Fibroblast of pulmonary artery (primary cell): Measurements from ENCODE around the gene APOBEC3C.
"Not testable (repeated sequence)": the region's sequence is repeated elsewhere in the genome, so short reads cannot be mapped to it uniquely, and the experiment has no call there.

Experiments
- DNase-seq: peaks from one replicate; pipeline ENCODE4 v3.0.0-alpha.2; 2010; ENCODE audit warnings: low read depth
- H3K4me3 ChIP-seq: replicated peaks from 2 replicates; pipeline ENCODE4 v1.5.1; 2011; ENCODE audit warnings: low read depth, mild to moderate bottlenecking, control low read depth, low read length, moderate library complexity
- CTCF ChIP-seq: IDR thresholded peaks from 2 replicates; pipeline ENCODE4 v1.5.1; 2011; ENCODE audit warnings: mild to moderate bottlenecking, control low read depth, low read length, inconsistent platforms; ENCODE audit errors: missing control alignments

APOBEC3C gene

GRCh38 chr22:38973289-38974169 lies 40.5 kb upstream of the APOBEC3C start:
- peak; percentile 69 for TF ChIP-seq CTCF
- peak; percentile 19 for DNase-seq
- H3K4me3 ChIP-seq: no peak overlapping the region

- H3K4me3 ChIP-seq: no peak overlapping the region
- no peak for TF ChIP-seq CTCF
- no peak for DNase-seq
These were observed 39.8 kb upstream of the APOBEC3C start for GRCh38 chr22:38974170-38974825.

GRCh38 chr22:38974826-38975175 lies 39.3 kb upstream of the APOBEC3C start:
- H3K4me3 ChIP-seq: no peak overlapping the region
- DNase-seq: no peak
- no peak for TF ChIP-seq CTCF

- not testable (repeated sequence) for DNase-seq, H3K4me3 ChIP-seq
These were observed 36.8 kb upstream of the APOBEC3C start for GRCh38 chr22:38977289-38977688.

- not testable (repeated sequence) for DNase-seq, H3K4me3 ChIP-seq
These were observed 33.5 kb upstream of the APOBEC3C start for GRCh38 chr22:38980587-38980986.

GRCh38 chr22:38981005-38981991 lies 32.8 kb upstream of the APOBEC3C start:
- peak; percentile 24 for TF ChIP-seq CTCF
- DNase-seq: peak; percentile 18
- H3K4me3 ChIP-seq: peak overlapping the region; percentile 30

- DNase-seq: peak; percentile 89
- no peak for TF ChIP-seq CTCF
- peak within 1 kb of the TSS; percentile 30 for H3K4me3 ChIP-seq
These were observed 31.8 kb upstream of the APOBEC3C start, which contains the start of gene APOBEC3B for GRCh38 chr22:38981992-38982927. APOBEC3B (plus strand) TSS chr22:38982347; CDS start chr22:38982454, 107 bp downstream.
